ENCODE results near the gene ROBO1. TPM values are rescaled to one million over a fixed set of nuclear protein-coding genes. Genes with fewer than 3 reads are reported as not detected.
A peak's percentile ranks its signal among the peaks of the same experiment; 100 is the strongest.

Gene ROBO1
- total RNA-seq, 4 donors from 2014 or later: 25.0 to 42.6 (median 35.7) TPM

DNA sequence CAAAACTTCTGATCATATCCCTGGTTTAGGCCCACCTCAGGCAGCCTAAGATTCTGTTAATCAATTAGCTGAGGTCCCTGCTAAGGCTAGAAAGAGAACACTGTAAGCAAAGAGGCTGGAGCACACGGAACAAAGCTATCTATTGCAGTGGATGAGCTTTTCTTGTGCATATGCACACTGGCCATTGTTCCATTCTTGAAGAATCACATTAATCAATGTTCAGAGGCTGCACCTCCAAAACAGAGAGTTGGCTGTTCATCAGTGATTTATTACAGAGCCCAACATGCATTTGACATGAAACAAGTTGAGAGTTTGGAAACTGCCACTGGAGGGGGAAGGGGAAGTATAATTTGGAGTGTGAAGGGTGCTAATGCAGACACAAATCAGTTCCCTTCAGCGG, 873.0 kb downstream of the ROBO1 start:
- Histone ChIP-seq H3K4me3 (no peak overlapping the region), H3K36me3 (no peaks in the 10 kb centered on the region), H3K9me3 (no peaks in the 10 kb centered on the region), H3K4me1 (no peaks in the 10 kb centered on the region), H3K27ac (no peak overlapping the region), H3K27me3 (no peaks in the 10 kb centered on the region)
- intact Hi-C loops (cut with DNase I): no loop called here
- WGBS, 2 donors: 72 to 77% methylated on average over 2 of the region's 2 CpGs
- no peak for TF ChIP-seq POLR2A (IDR thresholded peaks at IDR 0.05)
- TF ChIP-seq, protein P1, sequence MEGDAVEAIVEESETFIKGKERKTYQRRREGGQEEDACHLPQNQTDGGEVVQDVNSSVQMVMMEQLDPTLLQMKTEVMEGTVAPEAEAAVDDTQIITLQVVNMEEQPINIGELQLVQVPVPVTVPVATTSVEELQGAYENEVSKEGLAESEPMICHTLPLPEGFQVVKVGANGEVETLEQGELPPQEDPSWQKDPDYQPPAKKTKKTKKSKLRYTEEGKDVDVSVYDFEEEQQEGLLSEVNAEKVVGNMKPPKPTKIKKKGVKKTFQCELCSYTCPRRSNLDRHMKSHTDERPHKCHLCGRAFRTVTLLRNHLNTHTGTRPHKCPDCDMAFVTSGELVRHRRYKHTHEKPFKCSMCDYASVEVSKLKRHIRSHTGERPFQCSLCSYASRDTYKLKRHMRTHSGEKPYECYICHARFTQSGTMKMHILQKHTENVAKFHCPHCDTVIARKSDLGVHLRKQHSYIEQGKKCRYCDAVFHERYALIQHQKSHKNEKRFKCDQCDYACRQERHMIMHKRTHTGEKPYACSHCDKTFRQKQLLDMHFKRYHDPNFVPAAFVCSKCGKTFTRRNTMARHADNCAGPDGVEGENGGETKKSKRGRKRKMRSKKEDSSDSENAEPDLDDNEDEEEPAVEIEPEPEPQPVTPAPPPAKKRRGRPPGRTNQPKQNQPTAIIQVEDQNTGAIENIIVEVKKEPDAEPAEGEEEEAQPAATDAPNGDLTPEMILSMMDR (IDR thresholded peaks at IDR 0.05): no peak
- DNase-seq: no peak

- Histone ChIP-seq H3K27me3 (no peaks in the 10 kb centered on the region), H3K4me1 (peaks cover 0 to 12% (median 0%) of the 10 kb centered on the region in 3 donors), H3K9me3 (no peaks in the 10 kb centered on the region), H3K36me3 (no peaks in the 10 kb centered on the region), H3K27ac (no peak overlapping the region), H3K4me3 (no peak overlapping the region)
- 87 to 96% methylated on average over 4 of the region's 4 CpGs for WGBS, 2 donors
- no peak for DNase-seq
- intact Hi-C loops (cut with DNase I): no loop called here
- TF ChIP-seq, protein P1 (IDR thresholded peaks at IDR 0.05): no peak
- TF ChIP-seq POLR2A (IDR thresholded peaks at IDR 0.05): no peak
Measured at GRCh38 chr3:78893161-78893560, 874.6 kb downstream of the ROBO1 start.

GRCh38 chr3:78889348-78889747, 878.5 kb downstream of the ROBO1 start:
- TF ChIP-seq, protein P1 (IDR thresholded peaks at IDR 0.05): no peak
- TF ChIP-seq POLR2A (IDR thresholded peaks at IDR 0.05): no peak
- Histone ChIP-seq H3K4me1 (peaks cover 0 to 27% (median 5%) of the 10 kb centered on the region in 3 donors), H3K4me3 (no peak overlapping the region), H3K36me3 (no peaks in the 10 kb centered on the region), H3K27ac (no peak overlapping the region), H3K27me3 (no peaks in the 10 kb centered on the region), H3K9me3 (no peaks in the 10 kb centered on the region)
- no peak for DNase-seq
- intact Hi-C loops (cut with DNase I): no loop called here
- WGBS, 2 donors: 63 to 68% methylated on average over 4 of the region's 4 CpGs

DNA sequence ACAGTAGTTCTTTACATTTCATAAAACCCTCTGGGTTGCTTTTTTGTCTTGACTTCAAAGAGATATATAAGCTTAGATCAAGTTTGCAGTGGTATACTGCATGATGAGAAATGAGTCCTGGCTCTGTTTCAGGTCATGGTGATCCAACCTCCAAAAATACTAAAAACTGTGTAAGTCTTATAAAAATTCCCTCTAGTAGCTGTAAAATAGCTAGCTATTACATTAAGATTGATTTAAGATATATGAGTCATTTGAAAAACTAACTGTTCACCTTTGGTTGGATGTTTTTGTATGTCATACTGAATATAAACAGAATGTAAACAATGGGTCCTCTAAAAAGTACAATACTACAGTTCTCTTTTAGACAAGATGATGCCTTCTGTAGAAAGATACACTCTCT, 879.2 kb downstream of the ROBO1 start:
- no peak for DNase-seq
- peaks cover 0 to 27% (median 5%) of the 10 kb centered on the region in 3 donors for H3K4me1 ChIP-seq
- intact Hi-C loops (cut with DNase I): no loop called here

DNA sequence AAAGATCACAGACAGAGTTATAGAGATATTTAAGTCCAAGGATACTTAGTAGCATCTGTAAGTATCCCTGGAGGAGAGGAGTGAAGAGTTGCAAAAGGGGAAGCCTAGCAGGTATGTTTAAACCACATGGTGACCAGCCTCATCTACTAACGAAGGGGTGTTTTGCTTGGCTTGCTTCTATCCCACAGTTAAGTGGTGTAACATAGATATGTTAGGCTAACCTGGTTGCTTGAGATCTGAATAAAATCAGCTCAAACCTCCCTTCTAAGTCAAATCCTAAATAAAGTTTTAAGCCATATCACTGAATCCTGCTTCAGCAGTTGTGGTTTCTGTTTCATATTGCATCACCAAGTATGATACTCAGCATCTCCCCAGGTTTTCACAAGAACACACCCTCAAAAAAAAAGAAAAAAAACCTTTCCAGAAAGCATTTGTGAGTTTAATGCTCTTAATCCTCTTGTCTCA, 880.2 kb downstream of the ROBO1 start:
- intact Hi-C loops (cut with DNase I): no loop called here
- H3K27ac ChIP-seq: peak overlapping the region in 2 of 4 donors; percentile 11 to 33
- no peaks in the 10 kb centered on the region for H3K36me3 ChIP-seq
- H3K4me1 ChIP-seq: peaks cover 0 to 27% (median 5%) of the 10 kb centered on the region in 3 donors
- no peaks in the 10 kb centered on the region for H3K9me3 ChIP-seq
- no peaks in the 10 kb centered on the region for H3K27me3 ChIP-seq
- TF ChIP-seq POLR2A (IDR thresholded peaks at IDR 0.05): no peak
- TF ChIP-seq, protein P1 (IDR thresholded peaks at IDR 0.05): no peak
- no peak for DNase-seq
- peak overlapping the region in 1 of 4 donors; percentile 13 for H3K4me3 ChIP-seq
- WGBS, 2 donors: 55 to 79% methylated on average over 1 of the region's 1 CpG

More for the DNA sequence above, 879.2 kb downstream of the ROBO1 start:
- TF ChIP-seq, protein P1 (IDR thresholded peaks at IDR 0.05): no peak
- TF ChIP-seq POLR2A (IDR thresholded peaks at IDR 0.05): no peak
- Histone ChIP-seq H3K4me3 (no peak overlapping the region), H3K27ac (no peak overlapping the region), H3K36me3 (no peaks in the 10 kb centered on the region), H3K9me3 (no peaks in the 10 kb centered on the region), H3K27me3 (no peaks in the 10 kb centered on the region)
